COR-L47 (cell line): ENCODE results near the gene NACA2.
"Not testable (repeated sequence)": the region's sequence is repeated elsewhere in the genome, so short reads cannot be mapped to it uniquely, and the experiment has no call there.

Source experiments
- DNase-seq: peaks from one replicate; lab custom pipeline; 2025; lab: John Stamatoyannopoulos, UW

NACA2 gene

GRCh38 chr17:61591018-61591417, at the start of gene NACA2:
TSS of gene NACA2 (minus strand) at chr17:61591219. CDS start at chr17:61591180, 39 bp downstream.
- DNase-seq: no peak

DNA sequence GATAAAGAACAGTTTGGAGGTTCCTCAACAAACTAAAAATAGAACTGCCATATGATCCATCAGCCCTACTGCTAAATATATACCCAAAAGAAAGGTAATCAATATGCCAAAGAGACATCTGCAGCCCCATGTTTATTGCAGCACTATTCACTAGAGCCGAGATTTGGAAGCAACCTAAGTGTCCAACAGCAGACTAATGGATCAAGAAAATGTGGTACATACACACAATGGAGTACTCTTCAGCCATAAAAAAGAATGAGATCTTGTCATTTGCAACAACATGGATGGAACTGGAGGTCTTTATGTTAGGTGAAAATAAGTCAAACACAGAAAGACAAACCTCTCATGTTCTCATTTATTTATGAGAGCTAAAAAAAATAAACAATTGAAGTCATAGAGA, 48.8 kb upstream of the NACA2 start:
- DNase-seq: no peak

- no peak for DNase-seq
Observed at GRCh38 chr17:61638087-61638486, 47.1 kb upstream of the NACA2 start.

DNA sequence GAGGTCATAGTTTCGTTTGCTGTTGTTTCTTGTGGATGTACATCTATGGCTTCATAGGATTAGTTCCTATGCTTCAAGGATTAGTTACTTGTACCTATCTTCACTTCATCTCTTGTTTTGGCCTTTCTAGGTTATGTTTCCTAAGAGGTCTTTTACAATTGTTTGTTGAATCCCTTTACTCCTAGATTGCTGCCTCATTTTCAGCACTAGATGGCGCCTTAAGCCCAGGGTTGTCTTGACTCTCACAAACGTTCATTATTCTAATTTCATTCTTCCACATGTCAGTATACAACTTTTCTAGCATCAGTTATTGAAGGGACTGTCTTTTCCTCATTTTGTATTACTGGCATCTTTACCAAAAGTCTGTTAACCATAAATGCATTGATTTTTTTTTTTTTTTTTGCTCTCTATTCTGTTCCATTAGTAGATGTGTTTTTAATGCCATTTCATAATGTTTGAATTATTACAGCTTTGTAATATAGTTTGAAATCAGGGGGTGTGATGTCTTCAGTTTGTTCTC, 45.0 kb upstream of the NACA2 start:
- peak; percentile 18 for DNase-seq

- DNase-seq: no peak
Observed at GRCh38 chr17:61634942-61635538, 44.0 kb upstream of the NACA2 start.

- no peak for DNase-seq
Observed at GRCh38 chr17:61634011-61634539, 43.1 kb upstream of the NACA2 start.

DNA sequence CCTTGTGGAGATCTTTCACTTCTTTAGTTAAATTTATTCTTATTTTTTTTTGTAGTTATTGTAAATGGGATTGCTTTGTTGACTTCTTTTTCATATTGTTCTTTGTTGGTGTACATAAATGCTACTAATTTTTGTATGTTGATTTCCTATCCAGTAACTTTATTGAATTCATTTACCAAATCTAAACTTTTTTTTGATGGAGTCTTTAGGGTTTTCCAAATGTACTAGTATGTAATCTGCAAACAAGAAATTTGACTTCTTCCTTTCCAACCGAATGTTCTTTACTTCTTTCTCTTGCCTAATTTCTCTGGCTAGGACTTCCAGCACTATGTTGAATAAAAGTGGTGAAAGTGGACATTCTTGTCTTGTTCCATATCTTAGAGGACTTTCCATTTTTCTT, 41.8 kb upstream of the NACA2 start:
- no peak for DNase-seq

GRCh38 chr17:61631800-61632199, 40.8 kb upstream of the NACA2 start:
- DNase-seq: no peak

DNA sequence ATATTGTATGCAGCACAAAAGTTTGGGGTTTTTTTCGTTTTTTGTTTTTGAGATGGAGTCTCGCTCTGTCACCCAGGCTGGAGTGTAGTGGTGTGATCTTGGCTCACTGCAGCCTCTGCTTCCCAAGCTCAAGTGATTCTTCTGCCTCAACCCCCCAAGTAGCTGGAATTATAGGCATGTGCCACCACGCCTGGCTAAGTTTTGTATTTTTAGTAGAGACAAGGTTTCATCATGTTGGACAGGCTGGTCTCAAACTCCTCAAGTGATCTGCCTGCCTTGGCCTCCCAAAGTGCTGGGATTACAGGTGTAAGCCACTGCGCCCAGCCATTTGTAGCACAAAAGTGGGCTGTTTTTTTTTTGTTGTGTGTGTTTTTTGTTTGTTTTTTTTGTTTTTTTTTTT, 37.1 kb upstream of the NACA2 start:
- DNase-seq: not testable (repeated sequence)

DNA sequence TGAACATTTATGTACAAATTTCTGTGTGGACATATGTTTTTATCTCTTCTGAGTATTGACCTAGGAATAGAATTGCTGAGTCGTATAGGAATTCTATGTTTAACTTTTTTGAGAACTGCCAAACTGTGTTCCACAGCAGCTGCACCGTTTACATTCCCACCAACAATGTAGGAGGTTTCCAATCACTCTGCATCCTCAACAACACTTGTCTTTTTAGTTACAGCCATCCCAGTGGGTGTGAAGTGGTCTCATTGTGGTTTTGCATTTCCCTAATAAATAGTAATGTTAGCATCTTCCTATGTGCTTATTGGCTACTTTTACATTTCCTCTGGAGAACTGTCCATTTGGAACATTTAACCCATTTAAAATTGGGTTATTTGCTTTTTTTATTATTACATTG, 36.6 kb upstream of the NACA2 start:
- DNase-seq: no peak

DNA sequence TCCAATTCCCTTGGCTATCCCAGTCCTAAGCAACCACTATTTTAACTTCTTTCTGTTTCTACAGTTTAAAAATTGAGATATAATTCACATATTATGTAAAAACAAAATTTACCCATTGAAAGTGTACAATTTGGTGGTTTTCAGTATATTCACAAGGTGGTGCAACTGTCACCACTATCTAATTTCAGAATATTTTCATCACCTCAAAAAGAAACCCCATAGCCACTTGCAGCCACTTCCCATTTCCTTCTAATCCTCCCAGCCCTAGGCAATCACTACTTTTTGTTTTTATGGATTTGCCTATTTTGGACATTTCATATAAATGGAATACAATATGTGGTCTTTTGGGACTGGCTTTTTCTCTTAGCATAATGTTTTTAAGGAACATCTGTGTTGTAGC, 36.1 kb upstream of the NACA2 start:
- DNase-seq: no peak

GRCh38 chr17:61625564-61625963, 34.5 kb upstream of the NACA2 start:
- no peak for DNase-seq

GRCh38 chr17:61624951-61625350, 33.9 kb upstream of the NACA2 start:
- DNase-seq: no peak

GRCh38 chr17:61621317-61621716, 30.3 kb upstream of the NACA2 start:
- no peak for DNase-seq

DNA sequence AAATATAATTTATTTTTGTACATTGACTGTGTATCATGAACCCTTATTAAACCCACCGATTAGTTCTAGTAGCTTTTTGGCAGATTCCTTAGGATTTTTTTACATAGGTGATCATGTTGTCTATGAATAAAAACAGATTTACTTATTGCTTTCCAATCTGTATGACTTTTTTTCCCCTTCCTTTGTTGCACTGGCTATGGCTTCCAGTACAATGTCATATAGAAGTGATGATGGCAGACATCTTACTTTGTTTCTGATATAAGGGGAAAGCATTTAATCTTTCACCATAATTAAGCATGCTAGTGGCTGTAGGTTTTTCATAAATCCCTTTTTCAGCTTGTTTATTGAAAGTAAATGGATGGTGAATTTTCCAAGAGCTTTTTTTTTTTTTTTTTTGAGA, 28.9 kb upstream of the NACA2 start:
- no peak for DNase-seq

- no peak for DNase-seq
Observed at GRCh38 chr17:61619493-61619892, 28.5 kb upstream of the NACA2 start.

DNA sequence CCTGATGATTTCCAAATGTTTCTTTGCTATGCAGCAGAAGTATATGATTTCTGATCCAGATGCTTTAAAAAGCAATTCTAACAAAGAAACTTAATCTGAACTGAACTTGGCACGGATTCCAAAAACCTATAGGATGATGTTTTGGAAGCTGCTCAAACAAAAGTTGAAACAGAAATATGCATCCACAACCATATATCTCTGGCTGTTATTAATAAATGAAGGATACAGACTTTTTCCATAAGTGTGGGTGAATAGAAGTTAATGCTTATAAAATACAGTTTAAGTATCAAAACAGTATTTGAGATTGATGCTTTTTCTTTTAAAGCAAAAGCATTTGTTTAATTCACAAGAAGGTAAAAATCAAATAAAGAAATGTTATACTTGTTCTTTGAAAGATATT, 27.9 kb upstream of the NACA2 start:
- no peak for DNase-seq

DNA sequence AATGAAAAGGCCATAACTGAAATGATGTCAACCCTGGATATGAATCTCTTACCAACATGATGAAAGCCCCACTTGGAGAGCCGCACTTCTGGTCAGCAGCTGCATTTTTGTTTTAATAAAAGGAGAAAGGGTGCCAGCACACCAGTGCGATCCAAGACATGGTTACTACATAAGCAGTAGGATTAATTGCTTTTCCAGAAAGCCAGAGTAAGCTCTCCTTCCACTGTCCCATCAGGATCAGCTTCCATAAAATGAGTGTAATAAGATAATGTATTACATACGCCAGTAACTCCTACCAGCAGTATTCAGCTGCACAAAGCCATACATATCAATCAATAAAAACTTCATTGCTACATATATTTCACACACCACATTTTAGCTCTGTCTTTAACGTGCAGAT, 26.3 kb upstream of the NACA2 start:
- DNase-seq: no peak

GRCh38 chr17:61616783-61617182, 25.8 kb upstream of the NACA2 start:
- no peak for DNase-seq

GRCh38 chr17:61614219-61614618, 23.2 kb upstream of the NACA2 start:
- no peak for DNase-seq

DNA sequence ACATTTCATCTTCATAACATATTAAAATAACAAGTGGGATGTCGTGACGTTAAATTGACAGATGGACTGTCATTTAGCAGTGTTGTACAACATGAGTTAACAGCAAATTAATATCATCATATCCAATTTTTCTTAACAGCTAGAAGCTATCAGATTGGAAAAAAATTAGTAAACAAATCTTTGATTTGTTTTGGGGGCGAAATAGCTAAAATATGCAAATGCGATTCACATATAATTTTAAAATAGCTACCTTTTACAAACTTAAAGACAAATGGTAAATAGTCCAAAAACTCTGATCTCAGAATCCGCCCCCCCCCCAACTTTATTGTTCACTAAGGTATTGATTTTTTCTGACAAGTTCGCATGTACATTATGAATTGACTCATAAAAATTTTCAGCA, 20.3 kb upstream of the NACA2 start:
- no peak for DNase-seq

DNA sequence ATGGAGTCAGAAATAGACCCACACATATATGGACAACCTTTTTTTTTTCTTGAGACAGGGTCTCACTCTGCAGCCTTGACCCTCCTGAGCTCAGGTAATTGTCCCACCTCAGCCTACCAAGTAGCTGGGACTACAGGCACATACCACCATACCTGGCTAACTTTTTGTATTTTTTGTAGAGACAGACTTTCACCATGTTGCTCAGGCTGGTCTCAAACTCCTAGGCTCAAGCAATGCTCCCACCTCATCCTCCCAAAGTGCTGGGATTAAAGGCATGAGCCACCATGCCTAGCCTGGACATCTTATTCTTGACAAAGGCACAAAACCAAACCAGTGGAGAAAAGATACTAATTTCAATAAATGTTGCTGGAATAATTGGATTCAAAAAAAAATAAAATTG, 14.7 kb upstream of the NACA2 start:
- DNase-seq: no peak

- DNase-seq: no peak
Observed at GRCh38 chr17:61601297-61601696, 10.3 kb upstream of the NACA2 start.

DNA sequence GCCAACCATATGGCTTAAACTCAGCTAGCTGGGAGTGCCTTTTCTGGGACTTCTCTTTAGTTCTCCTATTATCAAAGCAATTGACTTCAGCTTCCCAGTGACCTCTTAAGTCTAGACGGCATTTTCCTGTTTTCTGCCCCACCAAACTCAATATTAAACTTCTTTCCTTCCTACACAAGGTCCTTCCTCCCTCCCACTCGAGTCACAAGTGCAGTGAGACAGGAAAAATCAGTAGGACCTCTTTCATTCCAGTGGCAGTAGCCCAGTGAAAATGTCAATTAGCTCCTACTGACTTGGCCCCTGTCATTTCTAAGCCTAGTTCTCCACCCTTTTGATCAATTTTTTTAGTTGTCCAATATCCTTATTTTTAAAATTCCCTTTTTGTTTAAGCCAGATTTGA, 9.6 kb upstream of the NACA2 start:
- no peak for DNase-seq
